Parathyroid adenoma (tissue), 2 donors: ENCODE measurements around the gene SPOCK1.

ENCODE experiments used
- H2AFZ ChIP-seq: fragments of 300-600 bp; sonication (generic); one replicate; pipeline ENCODE4 v1.7.0; 2017; ENCODE audit warnings: antibody characterized with exemption, mild to moderate bottlenecking
- H3K27ac ChIP-seq: fragments of 300-600 bp; sonication (generic); one replicate; pipeline ENCODE4 v1.7.0; 2017
- H3K27me3 ChIP-seq: fragments of 300-600 bp; sonication (generic); one replicate; pipeline ENCODE4 v1.7.0; 2017; ENCODE audit warnings: low read length; ENCODE audit not compliant: control insufficient read depth, insufficient read depth
- H3K36me3 ChIP-seq: fragments of 300-600 bp; sonication (generic); one replicate; pipeline ENCODE4 v1.7.0; 2017; ENCODE audit warnings: low read length; ENCODE audit not compliant: control insufficient read depth, insufficient read depth
- H3K4me1 ChIP-seq: fragments of 300-600 bp; sonication (generic); one replicate; pipeline ENCODE4 v1.7.0; 2017; ENCODE audit warnings: control low read depth
- H3K4me2 ChIP-seq: fragments of 300-600 bp; sonication (generic); one replicate; pipeline ENCODE4 v1.7.0; 2017; ENCODE audit warnings: low read length
- H3K4me3 ChIP-seq: fragments of 300-600 bp; sonication (generic); one replicate; pipeline ENCODE4 v1.7.0; 2017; ENCODE audit warnings: low read depth, low read length
- H3K79me2 ChIP-seq: fragments of 300-600 bp; sonication (generic); one replicate; pipeline ENCODE4 v1.7.0; 2017; ENCODE audit warnings: control low read depth
- H3K9ac ChIP-seq: fragments of 300-600 bp; sonication (generic); one replicate; pipeline ENCODE4 v1.7.0; 2017; ENCODE audit warnings: mild to moderate bottlenecking
- H3K9me3 ChIP-seq: fragments of 300-600 bp; sonication (generic); one replicate; pipeline ENCODE4 v1.7.0; 2017; ENCODE audit warnings: low read length; ENCODE audit not compliant: control insufficient read depth
- TF ChIP-seq, protein P1 (sequence below): fragments of 300-600 bp; sonication (generic); IDR thresholded peaks from one replicate; pipeline ENCODE4 v1.7.0; 2017; ENCODE audit warnings: antibody characterized with exemption, mild to moderate bottlenecking
- donor health status: primary hyperparathyroidism.

SPOCK1 gene

DNA sequence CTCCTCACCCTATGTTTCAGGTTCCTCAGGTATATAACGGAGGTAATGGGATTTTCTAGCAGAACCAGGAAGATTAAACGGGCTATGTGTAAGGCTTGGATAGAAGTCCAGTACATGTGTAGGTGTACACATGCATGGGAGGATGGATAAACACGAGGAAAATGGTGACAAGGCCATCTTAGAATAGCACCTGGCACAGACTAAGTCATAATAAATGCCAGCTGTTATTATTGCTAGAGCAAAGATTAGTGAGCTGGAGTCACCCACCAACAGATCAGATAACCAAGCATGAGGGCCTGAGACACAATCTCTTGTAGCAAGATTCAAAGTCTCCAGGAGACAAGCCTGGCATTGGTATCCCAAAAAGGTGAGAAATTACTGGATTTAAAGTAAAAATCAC, 21.1 kb downstream of the SPOCK1 start:
- TF ChIP-seq, protein P1, sequence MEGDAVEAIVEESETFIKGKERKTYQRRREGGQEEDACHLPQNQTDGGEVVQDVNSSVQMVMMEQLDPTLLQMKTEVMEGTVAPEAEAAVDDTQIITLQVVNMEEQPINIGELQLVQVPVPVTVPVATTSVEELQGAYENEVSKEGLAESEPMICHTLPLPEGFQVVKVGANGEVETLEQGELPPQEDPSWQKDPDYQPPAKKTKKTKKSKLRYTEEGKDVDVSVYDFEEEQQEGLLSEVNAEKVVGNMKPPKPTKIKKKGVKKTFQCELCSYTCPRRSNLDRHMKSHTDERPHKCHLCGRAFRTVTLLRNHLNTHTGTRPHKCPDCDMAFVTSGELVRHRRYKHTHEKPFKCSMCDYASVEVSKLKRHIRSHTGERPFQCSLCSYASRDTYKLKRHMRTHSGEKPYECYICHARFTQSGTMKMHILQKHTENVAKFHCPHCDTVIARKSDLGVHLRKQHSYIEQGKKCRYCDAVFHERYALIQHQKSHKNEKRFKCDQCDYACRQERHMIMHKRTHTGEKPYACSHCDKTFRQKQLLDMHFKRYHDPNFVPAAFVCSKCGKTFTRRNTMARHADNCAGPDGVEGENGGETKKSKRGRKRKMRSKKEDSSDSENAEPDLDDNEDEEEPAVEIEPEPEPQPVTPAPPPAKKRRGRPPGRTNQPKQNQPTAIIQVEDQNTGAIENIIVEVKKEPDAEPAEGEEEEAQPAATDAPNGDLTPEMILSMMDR: no peak
- Histone ChIP-seq H3K27me3 (no peaks in the 10 kb centered on the region), H3K79me2 (no peaks in the 10 kb centered on the region), H2AFZ (peak overlapping the region; percentile 17), H3K36me3 (no peaks in the 10 kb centered on the region), H3K9me3 (no peaks in the 10 kb centered on the region), H3K4me1 (peaks cover 3% of the 10 kb centered on the region), H3K4me3 (no peak overlapping the region), H3K4me2 (no peak overlapping the region), H3K27ac (no peak overlapping the region), H3K9ac (no peak overlapping the region)

DNA sequence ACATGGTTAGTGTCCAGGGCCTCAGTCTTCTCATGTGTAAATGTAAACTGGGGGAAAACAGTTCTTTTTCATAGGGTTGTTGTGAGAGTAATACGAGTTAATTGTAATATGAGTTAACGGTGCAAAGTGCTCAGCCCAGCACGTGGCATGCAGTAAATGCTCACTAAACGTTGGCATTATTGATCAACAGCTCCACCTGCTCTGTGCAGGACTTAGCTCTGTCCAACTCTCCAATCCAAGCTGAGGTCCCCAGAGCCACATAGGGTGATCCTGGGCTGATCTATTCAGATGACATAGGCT, 28.3 kb downstream of the SPOCK1 start:
- no peak overlapping the region for H3K4me3 ChIP-seq
- H3K4me2 ChIP-seq: no peak overlapping the region
- no peaks in the 10 kb centered on the region for H3K4me1 ChIP-seq
- H3K36me3 ChIP-seq: no peaks in the 10 kb centered on the region
- TF ChIP-seq, protein P1: no peak
- H3K79me2 ChIP-seq: no peaks in the 10 kb centered on the region
- H3K27ac ChIP-seq: no peak overlapping the region
- no peak overlapping the region for H2AFZ ChIP-seq
- H3K27me3 ChIP-seq: no peaks in the 10 kb centered on the region
- no peak overlapping the region for H3K9ac ChIP-seq
- no peaks in the 10 kb centered on the region for H3K9me3 ChIP-seq

DNA sequence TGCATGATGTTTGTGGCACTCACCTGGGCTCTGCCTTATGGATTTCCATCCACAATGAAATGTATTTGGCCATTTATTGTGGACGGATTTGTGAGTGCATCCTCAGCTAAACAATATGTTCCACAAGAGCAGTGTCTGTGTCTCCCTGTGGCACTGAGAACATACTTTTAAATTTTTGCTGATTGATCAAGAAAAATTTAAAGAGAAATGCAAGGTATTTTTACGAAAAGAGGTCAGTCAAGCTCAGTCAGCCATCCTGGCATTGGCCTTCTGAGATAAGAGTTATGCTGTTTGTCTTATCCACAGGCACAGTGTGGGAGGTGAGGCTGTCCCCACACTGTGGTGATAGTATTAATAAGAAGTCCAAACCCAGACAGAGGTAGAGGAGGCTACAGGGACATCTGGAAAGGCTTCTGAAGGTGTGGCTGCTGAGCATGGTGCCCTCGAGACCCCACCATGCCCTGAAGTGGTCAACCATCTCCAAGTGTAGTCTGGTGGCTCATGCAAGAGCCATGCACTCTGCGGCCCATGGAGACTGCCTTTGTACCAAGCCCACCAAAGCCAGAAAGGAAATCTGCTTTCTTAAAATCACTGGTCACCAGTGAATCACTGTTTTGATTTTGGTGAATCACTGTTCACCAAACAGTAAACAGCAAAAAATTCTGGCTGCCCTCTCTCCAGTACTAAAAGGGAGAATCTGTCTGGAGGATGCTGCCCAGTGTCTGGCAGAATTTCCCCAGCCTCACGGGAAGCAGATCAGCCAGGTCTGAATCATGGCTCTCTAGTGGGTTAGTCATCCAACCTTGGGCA, 28.8 kb downstream of the SPOCK1 start:
- Histone ChIP-seq H3K27me3 (no peaks in the 10 kb centered on the region), H3K4me3 (no peak overlapping the region), H3K4me1 (no peaks in the 10 kb centered on the region), H3K9ac (no peak overlapping the region), H2AFZ (no peak overlapping the region), H3K9me3 (no peaks in the 10 kb centered on the region), H3K27ac (no peak overlapping the region), H3K36me3 (no peaks in the 10 kb centered on the region), H3K79me2 (no peaks in the 10 kb centered on the region), H3K4me2 (no peak overlapping the region)
- TF ChIP-seq, protein P1: no peak

DNA sequence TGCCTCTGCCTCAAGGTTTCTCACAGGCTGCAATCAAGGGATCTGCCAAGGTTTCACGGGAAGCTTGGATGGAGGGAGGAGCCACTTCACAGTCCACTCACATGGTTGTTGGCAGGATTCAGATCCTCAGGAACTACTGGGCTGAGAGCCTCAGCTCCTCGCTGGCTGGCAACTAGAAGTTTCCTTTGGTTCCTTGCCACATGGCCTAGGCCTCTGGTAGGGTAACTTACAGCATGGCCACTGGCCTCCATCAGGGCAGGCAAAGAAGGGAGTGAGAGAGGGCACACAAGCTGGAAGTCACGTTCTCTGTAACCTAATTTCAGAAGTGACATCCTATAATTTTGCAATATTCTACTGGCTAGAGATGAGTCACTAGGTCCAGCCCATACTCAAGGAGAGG, 32.2 kb downstream of the SPOCK1 start:
- Histone ChIP-seq H3K4me2 (no peak overlapping the region), H3K4me1 (no peaks in the 10 kb centered on the region), H3K9ac (no peak overlapping the region), H2AFZ (no peak overlapping the region), H3K9me3 (no peaks in the 10 kb centered on the region), H3K4me3 (no peak overlapping the region), H3K27ac (no peak overlapping the region), H3K27me3 (no peaks in the 10 kb centered on the region), H3K79me2 (no peaks in the 10 kb centered on the region), H3K36me3 (no peaks in the 10 kb centered on the region)
- TF ChIP-seq, protein P1: no peak

DNA sequence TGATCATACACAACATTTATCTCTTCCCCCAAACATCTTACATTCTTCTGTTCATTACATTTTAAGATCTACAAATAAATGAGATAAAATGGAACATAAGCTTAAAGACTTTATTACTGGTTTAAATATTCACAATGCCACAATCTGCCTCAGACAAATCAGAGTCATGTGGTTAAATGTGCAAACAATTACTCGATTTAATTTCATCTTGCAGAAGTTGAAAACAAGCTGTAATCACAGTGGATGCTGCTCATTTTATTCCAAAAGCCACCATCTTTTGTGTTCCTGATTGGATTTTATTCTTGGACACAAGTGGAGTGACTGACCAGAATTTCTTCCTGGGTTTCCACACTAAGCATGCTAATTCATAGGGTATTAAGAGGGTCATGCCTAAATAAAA, 33.2 kb downstream of the SPOCK1 start:
- Histone ChIP-seq H3K36me3 (no peaks in the 10 kb centered on the region), H2AFZ (no peak overlapping the region), H3K4me1 (no peaks in the 10 kb centered on the region), H3K9ac (no peak overlapping the region), H3K9me3 (no peaks in the 10 kb centered on the region), H3K27me3 (no peaks in the 10 kb centered on the region), H3K4me3 (no peak overlapping the region), H3K79me2 (no peaks in the 10 kb centered on the region), H3K27ac (no peak overlapping the region), H3K4me2 (no peak overlapping the region)
- TF ChIP-seq, protein P1: no peak
